Right lung (tissue), 5 donors: Measurements from ENCODE around the gene CCDC116. TPM values are rescaled to one million over a fixed set of nuclear protein-coding genes. Genes with fewer than 3 reads are reported as not detected.
A peak's percentile ranks its signal among the peaks of the same experiment; 100 is the strongest.
"Not testable (repeated sequence)": the region's sequence is repeated elsewhere in the genome, so short reads cannot be mapped to it uniquely, and the experiment has no call there.

Source experiments
- DNase-seq, 2 donors: peaks; one replicate each; pipeline ENCODE4 v3.0.0-alpha.2; 2013
- polyA plus RNA-seq, 5 donors: library from polyadenylated mRNA; unstranded; fragments of 120-200 nt; gene quantifications; one replicate each; pipeline versions ENCODE4 v1.2.1 to v1.2.3, GENCODE V29; 2013; ENCODE audit warnings: inconsistent platforms in 1 of 5, low replicate concordance in 1 of 5; ENCODE audit not compliant: insufficient read length in 5 of 5, insufficient read depth in 1 of 5

Gene CCDC116
- polyA plus RNA-seq, 5 donors: 0.90 to 1.6 (median 1.3) TPM

GRCh38 chr22:21609556-21610157 is 22.9 kb upstream of the CCDC116 start:
- DNase-seq: not testable (repeated sequence)

GRCh38 chr22:21611210-21611977 is 21.2 kb upstream of the CCDC116 start:
- no peak for DNase-seq

- DNase-seq: no peak
These were observed 19.7 kb upstream of the CCDC116 start for GRCh38 chr22:21612858-21613257.

DNA sequence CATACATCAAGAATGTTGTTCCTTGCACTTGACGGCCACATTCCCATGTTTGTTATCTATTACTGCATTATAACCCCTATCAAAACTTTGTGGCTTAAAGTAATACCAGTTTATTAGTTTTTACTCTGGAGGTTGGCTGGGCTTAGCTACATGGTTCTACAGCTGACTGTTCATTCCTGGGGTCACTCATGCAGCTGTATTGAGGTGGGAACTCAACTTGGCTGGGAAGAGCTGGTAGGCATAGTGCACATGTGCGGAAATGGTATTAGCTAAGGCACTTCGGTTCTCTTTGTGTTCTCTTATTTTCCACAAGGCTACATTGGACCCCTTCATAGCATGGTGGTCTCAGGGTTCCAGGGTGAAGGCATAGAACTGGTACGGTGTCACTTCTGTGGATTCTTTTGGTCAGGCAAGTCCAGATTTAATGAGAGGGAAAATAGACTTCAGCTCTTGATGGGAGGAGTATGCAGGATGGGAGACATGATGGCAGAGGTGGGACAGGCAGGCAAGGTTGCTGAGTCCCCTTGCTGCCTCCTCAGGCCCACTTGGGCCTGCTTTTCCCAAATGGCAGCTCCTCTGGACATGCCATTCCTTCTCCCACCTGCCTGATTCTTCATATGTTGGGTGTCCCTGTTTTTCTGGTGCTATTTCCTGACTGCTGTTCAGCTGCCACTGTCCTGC is 18.9 kb upstream of the CCDC116 start:
- DNase-seq: no peak

DNA sequence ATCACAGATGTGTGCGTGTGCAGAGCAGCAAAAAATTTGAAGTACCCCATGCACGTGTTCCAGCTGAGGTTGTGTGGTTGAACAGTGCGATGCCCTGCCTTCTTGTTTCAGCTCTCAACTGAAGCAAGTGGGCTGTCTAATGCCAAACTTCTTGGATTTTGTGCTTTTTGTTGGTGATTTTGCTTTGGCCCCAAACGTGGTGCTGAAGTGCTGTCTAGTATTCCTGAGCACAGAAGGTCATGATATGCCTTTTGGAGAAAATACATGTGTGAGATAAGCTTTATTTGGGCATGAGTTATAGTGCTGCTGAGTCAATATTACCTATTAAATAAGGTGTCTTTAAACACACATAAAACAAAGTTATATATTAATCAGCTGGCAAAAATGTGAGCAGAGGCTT is 16.8 kb upstream of the CCDC116 start:
- no peak for DNase-seq

- DNase-seq: not testable (repeated sequence)
These were observed 15.2 kb upstream of the CCDC116 start for GRCh38 chr22:21617337-21617736.

DNA sequence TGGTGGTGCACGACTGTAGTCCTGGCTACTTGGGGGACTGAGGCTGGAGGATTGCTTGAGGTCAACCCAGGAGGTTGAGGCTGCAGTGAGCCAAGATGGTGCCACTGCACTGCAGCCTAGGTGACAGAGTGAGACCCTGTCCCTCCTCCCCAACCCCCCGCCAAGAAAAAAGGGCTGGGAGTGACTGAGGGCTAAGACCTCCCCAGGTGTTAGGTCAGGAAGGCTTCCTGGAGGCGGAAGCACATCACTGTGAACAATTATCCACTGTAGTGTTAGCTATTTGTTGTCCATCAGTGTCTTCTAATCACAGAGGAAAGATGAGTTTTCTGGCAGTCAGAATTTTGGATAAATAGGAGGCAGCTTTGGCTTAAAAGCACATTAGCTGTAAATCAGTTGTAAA is 11.5 kb upstream of the CCDC116 start:
- no peak for DNase-seq

- DNase-seq: no peak
These were observed 10.3 kb upstream of the CCDC116 start for GRCh38 chr22:21622011-21622918.

DNA sequence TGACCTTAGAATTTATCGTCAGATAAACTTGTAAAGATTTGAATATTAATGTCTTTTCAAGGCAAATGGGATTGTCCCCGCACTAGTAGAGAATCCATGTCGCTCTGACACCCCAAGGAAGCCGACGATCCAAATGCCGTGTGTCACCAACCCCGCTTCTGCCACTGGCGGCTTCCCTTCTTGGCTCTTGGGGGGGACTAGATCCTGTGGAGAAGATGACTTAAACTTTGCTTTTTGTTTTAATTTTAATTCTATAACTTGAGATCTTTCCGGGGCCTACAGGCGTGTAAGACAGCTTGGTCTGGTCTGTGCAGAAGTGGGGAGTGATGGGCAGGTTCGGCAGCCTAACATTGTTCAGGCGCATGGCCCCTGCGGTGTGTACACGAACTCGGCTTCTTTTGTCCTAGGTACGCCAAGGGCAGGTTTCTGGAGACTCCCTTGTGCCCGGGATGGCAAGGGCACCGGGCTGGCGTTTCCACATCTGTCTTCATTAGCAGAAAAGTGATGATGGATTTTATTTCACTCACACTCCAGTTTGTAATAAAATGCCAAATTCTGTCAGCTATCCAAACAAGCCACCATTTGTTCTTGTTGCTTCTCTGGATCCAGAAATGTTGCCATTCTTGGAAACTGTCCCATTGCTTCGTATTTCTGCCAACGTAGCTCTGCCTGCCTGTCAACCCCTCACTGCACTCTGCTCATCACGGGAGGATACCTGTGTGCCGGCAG is 9.5 kb upstream of the CCDC116 start:
- DNase-seq: no peak

- DNase-seq: no peak
These were observed 9.0 kb upstream of the CCDC116 start for GRCh38 chr22:21623648-21623970.

GRCh38 chr22:21624120-21624879 is 8.3 kb upstream of the CCDC116 start:
- DNase-seq: no peak

GRCh38 chr22:21624880-21625791 is 7.4 kb upstream of the CCDC116 start:
- DNase-seq: no peak

DNA sequence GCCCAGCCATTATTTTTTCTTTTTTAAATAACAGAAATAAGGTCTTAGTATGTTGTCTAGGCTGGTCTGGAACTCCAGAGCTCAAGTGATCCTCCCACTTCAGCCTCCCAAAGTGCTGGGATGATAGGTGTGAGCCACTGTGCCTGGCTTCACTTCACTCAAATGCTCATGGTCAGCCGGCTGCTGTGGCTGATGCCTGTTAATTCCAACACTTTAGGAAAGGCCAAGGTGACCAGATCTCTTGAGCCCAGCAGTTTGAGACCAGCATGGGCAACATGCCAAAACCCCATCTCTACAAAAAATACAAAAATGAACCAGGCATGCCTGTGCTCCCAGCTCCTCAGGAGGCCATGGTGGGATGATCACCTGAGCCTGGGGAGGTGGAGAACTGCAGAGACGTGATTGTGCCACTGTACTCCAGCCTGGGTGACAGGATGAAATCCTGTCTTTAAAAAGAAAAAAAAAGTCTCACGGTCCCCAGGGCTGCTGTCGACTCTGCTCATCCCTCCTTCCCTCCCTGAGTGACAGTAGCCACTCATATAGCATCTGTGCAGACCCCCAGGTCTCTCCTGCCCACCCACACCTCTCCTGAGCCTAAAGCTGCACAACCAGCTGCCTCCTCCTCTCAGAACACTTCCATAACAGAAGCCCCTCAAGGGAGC is 6.4 kb upstream of the CCDC116 start:
- no peak for DNase-seq

GRCh38 chr22:21626735-21627469 is 5.7 kb upstream of the CCDC116 start:
- no peak for DNase-seq

GRCh38 chr22:21628386-21629254 is 3.9 kb upstream of the CCDC116 start:
- DNase-seq: no peak

DNA sequence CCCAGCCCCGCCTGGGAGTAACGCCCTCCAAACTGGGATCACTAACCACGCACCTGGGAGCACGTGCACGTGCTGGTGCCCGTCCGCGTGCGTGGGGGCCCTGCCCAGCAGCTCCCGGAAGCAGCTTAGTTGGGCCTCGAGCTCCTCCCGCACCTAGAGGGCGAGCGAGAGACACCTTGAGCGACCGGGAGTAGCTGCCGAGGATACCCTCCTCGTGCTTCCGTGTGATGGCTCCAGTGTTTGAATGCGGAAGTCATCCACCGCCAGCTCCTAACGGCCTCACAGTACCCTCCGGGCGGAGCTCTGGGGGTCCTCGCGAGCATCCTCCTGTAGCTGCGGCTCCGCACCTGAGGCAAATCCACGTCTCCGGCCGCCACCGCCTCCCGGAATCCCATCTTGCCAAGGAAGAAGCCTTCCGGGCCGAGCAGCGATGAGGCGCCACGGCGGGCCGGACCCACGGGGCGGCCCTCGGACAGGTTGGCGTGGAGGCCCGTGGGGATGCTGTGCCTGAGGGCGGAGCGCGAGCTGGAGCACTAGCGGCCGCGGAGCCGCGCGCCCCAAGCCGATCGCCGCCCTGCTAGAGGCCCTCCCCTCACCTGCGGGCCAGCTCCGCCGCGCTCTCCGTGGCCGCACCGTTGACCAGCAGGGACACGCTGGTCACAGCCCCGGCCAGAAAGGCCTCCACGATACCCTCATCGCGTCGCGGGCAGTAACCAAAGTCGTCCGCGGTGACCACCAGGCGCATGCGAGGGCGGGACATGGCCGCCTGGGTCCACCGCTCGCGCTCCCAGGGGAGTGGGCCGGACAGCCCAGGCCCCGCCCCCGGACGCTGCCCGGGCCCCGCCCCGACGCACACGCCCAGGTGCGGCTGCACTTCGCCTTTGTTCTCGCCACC is 3.1 kb upstream of the CCDC116 start, which contains the start of gene YDJC:
Gene YDJC, minus strand, starts transcription at position 768 of the 895 bp plus-strand sequence. Its CDS starts 8 bp downstream, at position 760.
- DNase-seq: peak; percentile 62 to 88
